ENCODE measurements around the gene TXNRD1. TPM values are rescaled to one million over a fixed set of nuclear protein-coding genes. Genes with fewer than 3 reads are reported as not detected.

The TXNRD1 gene
- total RNA-seq, 4 donors from 2014 or later, result 243 to 594 (median 299) TPM

- DNase-seq (ENCODE audit: extremely low spot score), result no peak
- TF ChIP-seq POLR2A (IDR thresholded peaks at IDR 0.05; ENCODE audit: low read depth), result no peak
- TF ChIP-seq CTCF (IDR thresholded peaks at IDR 0.05), result no peak
- TF ChIP-seq EP300 (IDR thresholded peaks at IDR 0.05), result no peak
- no peak for TF ChIP-seq POLR2AphosphoS5 (IDR thresholded peaks at IDR 0.05)
- Histone ChIP-seq H3K36me3 (no peaks in the 10 kb centered on the region), H3K4me1 (no peaks in the 10 kb centered on the region), H3K9me3 (peaks cover 0 to under 1% (median 0%) of the 10 kb centered on the region in 4 donors), H3K27ac (replicated peaks in 1 of 4) (no peak overlapping the region), H3K27me3 (no peaks in the 10 kb centered on the region), H3K4me3 (no peak overlapping the region)
- WGBS, result 80% methylated on average over 3 of the region's 3 CpGs
- intact Hi-C loops (cut with DNase I), result no loop called here
Measured at GRCh38 chr12:104226672-104227071, 11.1 kb downstream of the TXNRD1 start.

GRCh38 chr12:104230304-104231095 is 14.9 kb downstream of the TXNRD1 start:
- TF ChIP-seq POLR2A (IDR thresholded peaks at IDR 0.05; ENCODE audit: low read depth) (no peak), EP300 (IDR thresholded peaks at IDR 0.05) (no peak), POLR2AphosphoS5 (IDR thresholded peaks at IDR 0.05) (no peak), CTCF (IDR thresholded peaks at IDR 0.05) (no peak)
- Histone ChIP-seq H3K9me3 (peaks cover 0 to 37% (median 35%) of the 10 kb centered on the region in 4 donors), H3K4me3 (no peak overlapping the region), H3K4me1 (no peaks in the 10 kb centered on the region), H3K27me3 (no peaks in the 10 kb centered on the region), H3K36me3 (no peaks in the 10 kb centered on the region), H3K27ac (replicated peaks in 1 of 4) (no peak overlapping the region)
- intact Hi-C loops (cut with DNase I), result no loop called here
- 86% methylated on average over 8 of the region's 8 CpGs for WGBS
- no peak for DNase-seq (ENCODE audit: extremely low spot score)

GRCh38 chr12:104232609-104233280 is 17.2 kb downstream of the TXNRD1 start:
- intact Hi-C loops (cut with DNase I), result no loop called here
- DNase-seq (ENCODE audit: extremely low spot score), result no peak
- Histone ChIP-seq H3K27me3 (no peaks in the 10 kb centered on the region), H3K27ac (replicated peaks in 1 of 4) (no peak overlapping the region), H3K4me3 (no peak overlapping the region), H3K4me1 (no peaks in the 10 kb centered on the region), H3K9me3 (peaks cover 0 to 41% (median 39%) of the 10 kb centered on the region in 4 donors), H3K36me3 (no peaks in the 10 kb centered on the region)
- TF ChIP-seq POLR2AphosphoS5 (IDR thresholded peaks at IDR 0.05), result no peak
- TF ChIP-seq EP300 (IDR thresholded peaks at IDR 0.05), result no peak
- TF ChIP-seq CTCF (IDR thresholded peaks at IDR 0.05), result no peak
- TF ChIP-seq POLR2A (IDR thresholded peaks at IDR 0.05; ENCODE audit: low read depth), result no peak
- 93% methylated on average over 6 of the region's 6 CpGs for WGBS

GRCh38 chr12:104234926-104235499 is 19.4 kb downstream of the TXNRD1 start:
- intact Hi-C loops (cut with DNase I), result no loop called here
- Histone ChIP-seq H3K9me3 (peaks cover 0 to 41% (median 39%) of the 10 kb centered on the region in 4 donors), H3K27me3 (no peaks in the 10 kb centered on the region), H3K4me3 (no peak overlapping the region), H3K4me1 (no peaks in the 10 kb centered on the region), H3K27ac (replicated peaks in 1 of 4) (no peak overlapping the region), H3K36me3 (no peaks in the 10 kb centered on the region)
- DNase-seq (ENCODE audit: extremely low spot score), result no peak
- TF ChIP-seq CTCF (IDR thresholded peaks at IDR 0.05), result no peak
- TF ChIP-seq EP300 (IDR thresholded peaks at IDR 0.05), result no peak
- TF ChIP-seq POLR2AphosphoS5 (IDR thresholded peaks at IDR 0.05), result no peak
- TF ChIP-seq POLR2A (IDR thresholded peaks at IDR 0.05; ENCODE audit: low read depth), result no peak
- 97% methylated on average over 7 of the region's 7 CpGs for WGBS

All from esophagus muscularis mucosa (tissue), 4 donors.